HG03565 (cell line): Measurements from ENCODE around the gene RGS7.
"Not testable (repeated sequence)": the region's sequence is repeated elsewhere in the genome, so short reads cannot be mapped to it uniquely, and the experiment has no call there.

Experiments used
- ATAC-seq: cut with Tn5 transposase; IDR thresholded peaks from one replicate; pipeline ENCODE4 v1.9.1; 2021; ENCODE audit warnings: mild to moderate bottlenecking, moderate library complexity; ENCODE audit not compliant: unreplicated experiment

The RGS7 gene

DNA sequence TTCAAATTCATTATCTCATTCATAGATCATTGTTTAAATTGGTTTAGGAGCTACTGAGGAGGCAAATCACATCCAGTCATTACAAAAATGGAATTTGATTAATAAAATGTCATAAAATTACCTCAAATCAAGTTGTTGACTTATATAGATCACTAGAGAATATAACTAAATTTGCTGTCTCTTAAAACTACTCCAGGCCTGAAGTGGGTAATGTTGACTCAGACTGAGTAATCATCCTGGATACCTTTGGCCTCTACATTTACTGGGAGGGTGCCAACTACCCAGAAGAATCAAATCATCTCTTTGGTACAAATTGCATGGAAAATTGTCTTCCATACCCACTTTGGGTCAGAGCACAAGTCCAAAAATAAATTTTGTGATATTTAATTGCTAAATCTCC lies 553.9 kb downstream of the RGS7 start:
- ATAC-seq, result no peak

- no peak for ATAC-seq
Measured at GRCh38 chr1:240802271-240802670, 554.7 kb downstream of the RGS7 start.

GRCh38 chr1:240801442-240801841 lies 555.6 kb downstream of the RGS7 start:
- ATAC-seq, result no peak

DNA sequence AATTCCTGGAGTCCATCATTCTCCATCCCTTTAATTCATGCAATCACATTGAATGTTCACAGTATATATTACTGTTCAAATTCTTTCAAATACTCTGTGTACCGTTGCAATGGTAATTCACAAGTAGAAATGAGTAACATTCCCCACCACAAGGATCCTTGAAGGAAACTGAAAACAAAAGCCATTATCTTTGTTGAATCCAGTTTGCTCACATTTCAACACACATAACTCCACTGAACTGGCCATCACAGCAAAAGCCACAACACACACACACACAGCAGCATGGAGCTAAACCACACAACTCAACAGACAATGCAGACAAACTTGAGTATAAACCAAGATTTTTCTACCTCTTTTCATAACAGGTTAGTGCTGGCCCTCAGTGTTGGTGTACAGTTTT lies 556.7 kb downstream of the RGS7 start:
- no peak for ATAC-seq

GRCh38 chr1:240797050-240797449 lies 560.0 kb downstream of the RGS7 start:
- ATAC-seq, result no peak

- ATAC-seq, result peak; percentile 94
Measured at GRCh38 chr1:240794046-240794843, 562.8 kb downstream of the RGS7 start.

DNA sequence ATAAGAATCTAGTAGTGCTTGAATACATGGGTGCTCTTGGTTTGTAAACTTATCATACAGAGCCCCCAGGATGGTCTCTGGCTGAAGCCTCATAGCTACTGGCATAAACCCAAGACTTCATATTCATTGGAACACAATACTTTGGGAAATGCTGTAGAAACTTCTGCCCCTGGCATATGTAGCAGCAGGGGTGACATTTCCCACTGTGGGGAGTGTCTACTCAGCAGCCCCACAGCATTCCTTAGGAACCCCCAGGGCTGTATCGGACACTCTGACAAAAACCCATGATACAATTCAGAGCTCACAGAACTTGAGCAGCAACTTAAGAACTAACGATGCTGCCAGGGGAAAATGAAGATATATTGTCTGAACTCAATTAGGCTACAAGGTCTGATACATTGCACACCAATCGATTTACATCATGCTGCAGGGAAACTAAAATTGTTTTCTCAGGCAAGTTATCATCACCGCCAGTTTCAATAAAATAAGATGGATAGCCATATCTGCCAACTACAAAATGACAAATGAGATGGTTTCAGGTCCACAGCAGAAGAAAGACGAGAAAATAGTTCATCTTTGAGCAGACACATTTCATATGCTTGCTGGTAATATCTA lies 564.0 kb downstream of the RGS7 start:
- ATAC-seq, result no peak

DNA sequence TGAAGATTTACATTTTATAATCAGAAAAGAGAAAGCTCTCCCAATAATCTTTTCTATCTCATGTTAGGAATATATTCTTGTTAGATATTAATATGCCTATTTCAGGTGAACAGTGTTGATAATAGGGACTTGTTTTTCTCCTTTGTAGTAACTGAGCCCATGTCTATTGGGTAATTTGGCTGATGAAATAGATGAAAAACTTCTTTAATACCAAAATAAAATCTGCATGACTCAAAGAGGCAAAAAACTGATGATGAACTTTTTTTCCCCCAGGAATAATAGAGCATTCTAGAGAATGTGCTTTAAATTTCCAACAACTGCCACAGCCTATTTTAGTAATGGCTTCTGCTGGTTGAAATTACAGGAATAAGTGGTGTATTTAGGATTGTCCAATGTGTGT lies 566.1 kb downstream of the RGS7 start:
- no peak for ATAC-seq

- no peak for ATAC-seq
Measured at GRCh38 chr1:240786880-240787279, 570.1 kb downstream of the RGS7 start.

- no peak for ATAC-seq
Measured at GRCh38 chr1:240784776-240785175, 572.2 kb downstream of the RGS7 start.

- ATAC-seq, result not testable (repeated sequence)
Measured at GRCh38 chr1:240783728-240784137, 573.3 kb downstream of the RGS7 start.

GRCh38 chr1:240776237-240776636 lies 580.8 kb downstream of the RGS7 start:
- ATAC-seq, result no peak

DNA sequence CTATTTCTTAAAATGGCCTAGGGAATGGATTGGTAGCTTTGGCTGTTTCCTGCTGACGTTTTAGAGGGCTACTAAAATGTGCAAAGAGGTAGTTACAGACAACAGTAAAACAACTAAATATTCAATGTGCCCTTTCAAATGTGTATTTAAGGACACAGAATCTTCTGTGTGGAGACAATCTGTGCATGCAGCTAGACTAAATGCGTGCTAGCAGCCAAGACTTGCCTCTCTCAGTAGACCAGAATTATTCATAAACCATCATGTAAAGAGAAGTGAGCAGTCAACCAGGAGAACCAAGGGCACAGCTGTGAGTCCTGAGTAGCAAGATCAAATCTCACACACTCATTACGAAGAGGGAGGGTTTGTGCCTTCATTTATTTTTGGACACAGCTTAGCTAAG lies 584.9 kb downstream of the RGS7 start:
- ATAC-seq, result no peak

DNA sequence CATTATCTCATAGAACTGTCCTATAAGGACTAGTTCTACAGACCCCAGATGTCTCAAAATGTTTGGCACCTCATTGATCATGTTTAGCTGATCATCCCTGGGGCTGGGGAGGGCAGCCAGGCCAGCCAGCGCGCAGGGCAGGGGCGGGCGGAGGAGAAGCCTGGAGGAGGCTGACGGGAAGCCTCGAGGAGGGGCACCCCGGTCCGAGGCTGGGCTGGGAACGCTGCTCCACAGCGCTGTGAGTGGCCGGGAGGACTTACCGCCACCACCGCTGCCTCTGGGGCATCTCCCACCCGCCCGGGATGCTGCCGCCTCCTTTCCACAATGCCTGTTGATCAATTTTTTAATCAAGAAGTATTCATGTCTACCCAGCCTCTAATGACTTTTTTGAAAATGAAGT lies 585.6 kb downstream of the RGS7 start:
- ATAC-seq, result no peak

DNA sequence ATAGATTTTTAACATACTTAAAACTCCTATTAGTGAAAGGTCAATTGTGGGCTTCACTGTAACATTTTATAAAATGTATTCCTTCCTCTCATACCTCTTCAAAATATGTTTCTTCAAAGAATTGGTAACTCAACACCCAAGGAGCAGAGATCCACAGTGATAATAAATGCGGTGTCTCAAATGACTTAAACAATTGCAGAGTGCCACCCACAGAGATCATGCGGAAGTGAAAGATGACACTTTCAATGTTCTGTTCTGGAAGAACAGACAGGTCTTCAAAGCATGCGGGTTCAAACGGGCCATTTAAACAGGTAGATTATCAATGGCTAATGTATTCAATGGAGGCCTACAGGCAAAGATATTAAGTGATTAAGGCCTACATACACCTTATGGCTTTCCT lies 588.0 kb downstream of the RGS7 start:
- ATAC-seq, result no peak

GRCh38 chr1:240766831-240767230 lies 590.2 kb downstream of the RGS7 start:
- no peak for ATAC-seq

- ATAC-seq, result no peak
Measured at GRCh38 chr1:240765732-240766363, 591.2 kb downstream of the RGS7 start.

- ATAC-seq, result no peak
Measured at GRCh38 chr1:240763771-240764170, 593.2 kb downstream of the RGS7 start.

DNA sequence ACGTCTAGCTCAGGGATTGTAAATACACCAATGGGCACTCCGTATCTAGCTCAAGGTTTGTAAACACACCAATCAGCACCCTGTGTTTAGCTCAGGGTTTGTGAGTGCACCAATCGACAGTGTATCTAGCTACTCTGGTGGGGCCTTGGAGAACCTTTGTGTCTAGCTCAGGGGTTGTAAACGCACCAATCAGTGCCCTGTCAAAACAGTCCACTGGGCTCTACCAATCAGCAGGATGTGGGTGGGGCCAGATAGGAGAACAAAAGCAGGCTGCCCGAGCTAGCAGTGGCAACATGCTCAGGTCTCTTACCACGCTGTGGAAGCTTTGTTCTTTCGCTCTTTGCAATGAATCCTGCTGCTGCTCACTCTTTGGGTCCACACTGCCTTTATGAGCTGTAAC lies 593.9 kb downstream of the RGS7 start:
- not testable (repeated sequence) for ATAC-seq

DNA sequence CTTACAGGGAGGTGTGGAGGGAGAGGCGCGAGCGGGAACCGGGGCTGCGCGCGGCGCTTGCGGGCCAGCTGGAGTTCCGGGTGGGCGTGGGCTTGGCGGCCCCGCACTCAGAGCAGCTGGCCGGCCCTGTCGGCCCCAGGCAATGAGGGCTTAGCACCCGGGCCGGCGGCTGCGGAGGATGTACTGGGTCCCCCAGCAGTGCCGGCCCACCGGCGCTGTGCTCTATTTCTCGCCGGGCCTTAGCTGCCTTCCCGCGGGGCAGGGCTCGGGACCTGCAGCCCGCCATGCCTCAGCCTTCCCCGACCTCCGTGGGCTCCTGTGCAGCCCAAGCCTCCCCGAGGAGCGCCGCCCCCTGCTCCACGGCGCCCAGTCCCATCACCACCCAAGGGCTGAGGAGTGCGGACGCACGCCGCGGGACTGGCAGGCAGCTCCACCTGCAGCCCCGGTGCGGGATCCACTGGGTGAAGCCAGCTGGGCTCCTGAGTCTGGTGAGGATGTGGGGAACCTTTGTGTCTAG lies 594.5 kb downstream of the RGS7 start:
- ATAC-seq, result not testable (repeated sequence)

DNA sequence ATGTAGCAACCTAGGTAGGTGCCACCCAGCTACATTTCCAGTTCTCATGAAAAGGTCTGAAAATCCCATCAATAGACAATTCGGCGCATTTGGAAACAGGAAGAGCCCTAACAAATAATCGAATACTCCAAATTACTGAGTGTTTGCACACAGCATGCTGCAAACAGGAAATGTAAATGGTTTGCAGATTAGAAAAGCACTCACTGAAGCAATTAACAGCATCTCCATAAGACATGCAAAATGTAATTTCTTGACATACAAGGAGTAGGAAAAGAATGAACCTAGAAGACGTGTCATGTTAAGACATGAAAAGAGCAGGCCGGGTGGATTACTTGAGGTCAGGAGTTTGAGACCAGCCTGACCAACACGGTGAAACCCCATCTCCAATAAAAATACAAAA lies 598.2 kb downstream of the RGS7 start:
- not testable (repeated sequence) for ATAC-seq

GRCh38 chr1:240758296-240758695 lies 598.7 kb downstream of the RGS7 start:
- no peak for ATAC-seq
